ENCODE measurements around the gene TBC1D22B. TPM values are rescaled to one million over a fixed set of nuclear protein-coding genes. Genes with fewer than 3 reads are reported as not detected.

The TBC1D22B gene
- total RNA-seq, 1 experiment from 2014 or later: 12.9 TPM

DNA sequence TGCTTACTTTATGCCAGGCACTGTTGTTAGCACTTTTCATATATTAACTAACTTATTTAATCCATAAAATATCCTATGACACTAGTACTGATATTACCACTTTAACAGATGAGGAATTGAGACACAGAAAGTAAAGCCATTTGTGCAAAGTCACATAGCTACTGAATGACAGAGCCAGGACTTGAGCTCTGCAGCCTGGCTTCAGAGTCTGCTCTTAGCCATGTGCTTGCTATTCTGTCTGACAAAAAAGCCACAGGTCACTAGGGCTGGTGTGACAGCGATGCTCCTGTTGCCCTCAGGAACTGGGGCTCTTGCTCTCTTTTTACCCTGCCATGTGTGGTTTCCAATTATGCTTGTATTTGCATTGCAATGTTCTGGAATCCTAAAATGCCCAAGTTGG is 51.5 kb downstream of the TBC1D22B start:
- H2AK5ac ChIP-seq (ENCODE audit: insufficient read length, low read length): no peak overlapping the region
- no peak overlapping the region for H3K4me2 ChIP-seq (ENCODE audit: insufficient read depth, insufficient read length, low read length)
- Mint-ChIP-seq H3K27me3 (ENCODE audit: low read depth) (no peaks in the 10 kb centered on the region), H3K4me3 (no peak overlapping the region), H3K27ac (no peak overlapping the region), H3K4me1 (no peaks in the 10 kb centered on the region), H3K36me3 (ENCODE audit: insufficient read depth in 1 of 3, low read depth in 3 of 3) (peaks cover 3 to 33% (median 15%) of the 10 kb centered on the region in 3 experiments), H3K9me3 (no peaks in the 10 kb centered on the region; a peak in 1 of 5 replicates)
- TF ChIP-seq, protein P1, sequence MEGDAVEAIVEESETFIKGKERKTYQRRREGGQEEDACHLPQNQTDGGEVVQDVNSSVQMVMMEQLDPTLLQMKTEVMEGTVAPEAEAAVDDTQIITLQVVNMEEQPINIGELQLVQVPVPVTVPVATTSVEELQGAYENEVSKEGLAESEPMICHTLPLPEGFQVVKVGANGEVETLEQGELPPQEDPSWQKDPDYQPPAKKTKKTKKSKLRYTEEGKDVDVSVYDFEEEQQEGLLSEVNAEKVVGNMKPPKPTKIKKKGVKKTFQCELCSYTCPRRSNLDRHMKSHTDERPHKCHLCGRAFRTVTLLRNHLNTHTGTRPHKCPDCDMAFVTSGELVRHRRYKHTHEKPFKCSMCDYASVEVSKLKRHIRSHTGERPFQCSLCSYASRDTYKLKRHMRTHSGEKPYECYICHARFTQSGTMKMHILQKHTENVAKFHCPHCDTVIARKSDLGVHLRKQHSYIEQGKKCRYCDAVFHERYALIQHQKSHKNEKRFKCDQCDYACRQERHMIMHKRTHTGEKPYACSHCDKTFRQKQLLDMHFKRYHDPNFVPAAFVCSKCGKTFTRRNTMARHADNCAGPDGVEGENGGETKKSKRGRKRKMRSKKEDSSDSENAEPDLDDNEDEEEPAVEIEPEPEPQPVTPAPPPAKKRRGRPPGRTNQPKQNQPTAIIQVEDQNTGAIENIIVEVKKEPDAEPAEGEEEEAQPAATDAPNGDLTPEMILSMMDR (conservative IDR thresholded peaks at IDR 0.05): no peak
- no peak for DNase-seq
- no peak overlapping the region for H2BK20ac ChIP-seq (ENCODE audit: low read depth, low read length, poor library complexity, severe bottlenecking)
- no peak overlapping the region for H4K5ac ChIP-seq (ENCODE audit: insufficient read length, low read depth, low read length)
- H3K79me2 ChIP-seq (ENCODE audit: insufficient read depth, low read length): no peaks in the 10 kb centered on the region
- H2BK5ac ChIP-seq (ENCODE audit: insufficient read length, low read length): no peak overlapping the region
- no CpG with 5 or more reads among the region's 1 CpG for WGBS (ENCODE audit: extremely low coverage, insufficient read length, low lambda C conversion rate)
- no peak overlapping the region for H3K23ac ChIP-seq (ENCODE audit: insufficient read length, low read depth, low read length)
- H3K9me3 ChIP-seq (ENCODE audit: control insufficient read depth, low read depth, low read length): no peaks in the 10 kb centered on the region
- H3T11ph ChIP-seq (ENCODE audit: low read length): no peak overlapping the region
- H2AFZ ChIP-seq (ENCODE audit: low read length): no peak overlapping the region
- no peak overlapping the region for H3K4ac ChIP-seq (ENCODE audit: low read depth, low read length)
- H2BK12ac ChIP-seq (ENCODE audit: insufficient read length, low read depth, low read length): no peak overlapping the region
- no peak overlapping the region for H3K27ac ChIP-seq (ENCODE audit: insufficient read length, low read depth, low read length)
- H2BK15ac ChIP-seq (ENCODE audit: low read depth, low read length): no peak overlapping the region
- H3K79me1 ChIP-seq (ENCODE audit: insufficient read depth, low read depth, low read length, poor library complexity, severe bottlenecking): no peaks in the 10 kb centered on the region
- H3K9ac ChIP-seq (ENCODE audit: extremely low read depth, insufficient read length, low read length): no peak overlapping the region
- H4K20me1 ChIP-seq (ENCODE audit: control insufficient read depth, insufficient read depth, insufficient read length): no peaks in the 10 kb centered on the region
- H3K27me3 ChIP-seq (ENCODE audit: insufficient read depth, low read length): no peaks in the 10 kb centered on the region
- H3K4me1 ChIP-seq (ENCODE audit: insufficient read depth, low read length): no peaks in the 10 kb centered on the region
- H3K23me2 ChIP-seq (ENCODE audit: insufficient read length, low read depth, low read length, poor library complexity, severe bottlenecking): no peaks in the 10 kb centered on the region
- no peak overlapping the region for H4K8ac ChIP-seq (replicated peaks; ENCODE audit: insufficient read length, low read depth, low read length)
- H3K14ac ChIP-seq (ENCODE audit: insufficient read depth, low read length): no peak overlapping the region
- H3K18ac ChIP-seq (ENCODE audit: insufficient read length, low read depth, low read length): no peak overlapping the region
- no peak overlapping the region for H4K91ac ChIP-seq (ENCODE audit: insufficient read length, low read depth, low read length)
- H2BK120ac ChIP-seq (ENCODE audit: low read depth, low read length, poor library complexity, severe bottlenecking): no peak overlapping the region
- no peak overlapping the region for H3K56ac ChIP-seq (ENCODE audit: insufficient read length, low read depth, low read length)
